ENCODE results near the gene COL2A1. TPM values are rescaled to one million over a fixed set of nuclear protein-coding genes. Genes with fewer than 3 reads are reported as not detected.
A peak's percentile ranks its signal among the peaks of the same experiment; 100 is the strongest.

Gene COL2A1
- total and polyA plus RNA-seq, 12 donors, result 0.03 to 0.17 (median 0.07) TPM; not detected in 9

GRCh38 chr12:47935184-47935583, 69.1 kb downstream of the COL2A1 start:
- 20 to 26% methylated on average over 9 of the region's 9 CpGs for WGBS, 2 donors
- no peak for TF ChIP-seq CTCF (IDR thresholded peaks at IDR 0.05)
- Histone ChIP-seq H3K9me3 (no peaks in the 10 kb centered on the region), H3K4me1 (peaks cover 0 to 26% (median 9%) of the 10 kb centered on the region in 9 donors), H3K27me3 (peaks cover 0 to 6% (median 0%) of the 10 kb centered on the region in 7 donors), H3K27ac (no peak overlapping the region), H3K36me3 (no peaks in the 10 kb centered on the region), H3K4me3 (no peak overlapping the region)
- intact Hi-C loops (cut with DNase I), result no loop called here
- peak; percentile 55 to 60 for DNase-seq
- ATAC-seq, result peak; percentile 59 to 89 (median 81)

GRCh38 chr12:47931187-47931586, 73.1 kb downstream of the COL2A1 start:
- H3K27ac ChIP-seq, result no peak overlapping the region
- TF ChIP-seq CTCF (IDR thresholded peaks at IDR 0.05), result no peak
- H3K36me3 ChIP-seq, result no peaks in the 10 kb centered on the region
- ATAC-seq, result no peak
- H3K27me3 ChIP-seq, result peaks cover 0 to 15% (median 0%) of the 10 kb centered on the region in 7 donors
- H3K4me3 ChIP-seq, result no peak overlapping the region
- WGBS, 2 donors, result 82 to 95% methylated on average over 1 of the region's 1 CpG
- DNase-seq, result no peak
- peaks cover 0 to 14% (median 5%) of the 10 kb centered on the region in 9 donors for H3K4me1 ChIP-seq
- intact Hi-C loops (cut with DNase I), result no loop called here
- no peaks in the 10 kb centered on the region for H3K9me3 ChIP-seq

- no peak for DNase-seq
- WGBS, 2 donors, result 92 to 93% methylated on average over 5 of the region's 5 CpGs
- no peaks in the 10 kb centered on the region for H3K36me3 ChIP-seq
- ATAC-seq, result no peak
- no peak overlapping the region for H3K27ac ChIP-seq
- H3K4me3 ChIP-seq, result no peak overlapping the region
- H3K9me3 ChIP-seq, result peaks cover 0 to 2% (median 0%) of the 10 kb centered on the region in 11 donors
- peaks cover 0 to 12% (median 5%) of the 10 kb centered on the region in 9 donors for H3K4me1 ChIP-seq
- peaks cover 0 to 19% (median 0%) of the 10 kb centered on the region in 7 donors for H3K27me3 ChIP-seq
- intact Hi-C loops (cut with DNase I), result no loop called here
- no peak for TF ChIP-seq CTCF (IDR thresholded peaks at IDR 0.05)
Observed at GRCh38 chr12:47930634-47931033, 73.6 kb downstream of the COL2A1 start.

GRCh38 chr12:47927346-47927745, 76.9 kb downstream of the COL2A1 start:
- H3K36me3 ChIP-seq, result no peaks in the 10 kb centered on the region
- peaks cover 0 to 31% (median 5%) of the 10 kb centered on the region in 7 donors for H3K27me3 ChIP-seq
- intact Hi-C loops (cut with DNase I), result no loop called here
- no peak overlapping the region for H3K27ac ChIP-seq
- H3K9me3 ChIP-seq, result peaks cover 0 to 2% (median 0%) of the 10 kb centered on the region in 11 donors
- no peak for DNase-seq
- no peak overlapping the region for H3K4me3 ChIP-seq
- WGBS, 2 donors, result 85% methylated on average over 3 of the region's 3 CpGs
- no peak for TF ChIP-seq CTCF (IDR thresholded peaks at IDR 0.05)
- no peak for ATAC-seq
- no peaks in the 10 kb centered on the region for H3K4me1 ChIP-seq

Other genes with a start within 250 kb of the COL2A1 start
- 10 to 100 TPM in 9 of 10 donors, 1 to 10 TPM in 1; 9.5 to 54.9 (median 19.8) TPM for gene RAPGEF3, start 245.6 kb downstream of the COL2A1 start, total RNA-seq
- 100 to 1,000 TPM in 1 of 2 donors, 10 to 100 TPM in 1; 22.4 to 173 TPM for gene RAPGEF3, start 245.6 kb downstream of the COL2A1 start, polyA plus RNA-seq
- 10 to 100 TPM; 18.6 to 31.9 (median 22.1) TPM for gene SLC48A1, start 231.2 kb downstream of the COL2A1 start, total RNA-seq
- 10 to 100 TPM; 12.6 to 26.2 TPM for gene SLC48A1, start 231.2 kb downstream of the COL2A1 start, polyA plus RNA-seq
- 10 to 100 TPM; 26.9 to 50.7 (median 38.5) TPM for gene HDAC7, start 184.6 kb downstream of the COL2A1 start, total RNA-seq
- gene HDAC7, start 184.6 kb downstream of the COL2A1 start, polyA plus RNA-seq, result 10 to 100 TPM; 40.4 to 75.6 TPM
- 1 to 10 TPM in 1 of 10 donors, under 1 TPM in 9; 0.08 to 3.0 (median 0.31) TPM for gene VDR, start 99.5 kb downstream of the COL2A1 start, total RNA-seq
- gene VDR, start 99.5 kb downstream of the COL2A1 start, polyA plus RNA-seq, result under 1 TPM; 0.29 to 0.87 TPM
- 10 to 100 TPM; 22.3 to 61.8 (median 40.0) TPM for gene TMEM106C, start 40.9 kb downstream of the COL2A1 start, total RNA-seq
- 10 to 100 TPM; 24.1 to 41.6 TPM for gene TMEM106C, start 40.9 kb downstream of the COL2A1 start, polyA plus RNA-seq
- gene SENP1, start 101.6 kb upstream of the COL2A1 start, total RNA-seq, result 10 to 100 TPM in 2 of 10 donors, 1 to 10 TPM in 8; 7.1 to 10.7 (median 8.7) TPM
- 1 to 10 TPM; 2.1 to 2.7 TPM for gene SENP1, start 101.6 kb upstream of the COL2A1 start, polyA plus RNA-seq
- 100 to 1,000 TPM; 508 to 948 (median 694) TPM for gene PFKM, start 114.9 kb upstream of the COL2A1 start, total RNA-seq
- 100 to 1,000 TPM; 121 to 185 TPM for gene PFKM, start 114.9 kb upstream of the COL2A1 start, polyA plus RNA-seq
- gene ASB8, start 153.0 kb upstream of the COL2A1 start, total RNA-seq, result 100 to 1,000 TPM in 1 of 10 donors, 10 to 100 TPM in 9; 73.4 to 103 (median 85.8) TPM
- 10 to 100 TPM; 24.9 to 28.5 TPM for gene ASB8, start 153.0 kb upstream of the COL2A1 start, polyA plus RNA-seq
- 1 to 10 TPM in 3 of 10 donors, under 1 TPM in 7; 0.11 to 1.5 (median 0.42) TPM for gene CCDC184, start 179.2 kb upstream of the COL2A1 start, total RNA-seq
- 1 to 10 TPM; 1.0 to 1.3 TPM for gene CCDC184, start 179.2 kb upstream of the COL2A1 start, polyA plus RNA-seq
- gene OR10AD1, start 198.8 kb upstream of the COL2A1 start, total RNA-seq, result not detected
- not detected for gene OR10AD1, start 198.8 kb upstream of the COL2A1 start, polyA plus RNA-seq